Astrocyte (in vitro differentiated cells and primary cell): ENCODE results near the gene GLRX. TPM values are rescaled to one million over a fixed set of nuclear protein-coding genes. Genes with fewer than 3 reads are reported as not detected.
"Not testable (repeated sequence)": the region's sequence is repeated elsewhere in the genome, so short reads cannot be mapped to it uniquely, and the experiment has no call there.

Source experiments
- DNase-seq: peaks from one replicate; pipeline ENCODE4 v3.0.0-alpha.2; 2010; ENCODE audit warnings: low read depth
- FAIRE-seq: peaks from 2 replicates; lab custom pipeline; 2011; peaks lifted over from hg19 to GRCh38; lab: Jason Lieb, UNC
- H2AFZ ChIP-seq: 2 replicates; pipeline ENCODE4 v1.6.0; 2012; ENCODE audit warnings: low read depth, low read length, inconsistent platforms
- H3K27ac ChIP-seq: 2 replicates; pipeline ENCODE4 v1.5.1; 2011; ENCODE audit warnings: low read depth, low read length, inconsistent platforms
- H3K27me3 ChIP-seq: 2 replicates; pipeline ENCODE4 v1.6.0; 2011; ENCODE audit warnings: low read length, inconsistent platforms; ENCODE audit not compliant: insufficient read depth
- H3K36me3 ChIP-seq: 2 replicates; pipeline ENCODE4 v1.5.1; 2011; ENCODE audit warnings: low read length, inconsistent platforms; ENCODE audit not compliant: insufficient read depth
- H3K4me1 ChIP-seq: 2 replicates; pipeline ENCODE4 v1.5.1; 2011; ENCODE audit warnings: low read length, inconsistent platforms; ENCODE audit not compliant: insufficient read depth
- H3K4me2 ChIP-seq: 2 replicates; pipeline ENCODE4 v1.6.0; 2012; ENCODE audit warnings: low read length, inconsistent platforms
- H3K4me3 ChIP-seq: 2 replicates; pipeline ENCODE4 v1.5.1; 2011; ENCODE audit warnings: low read depth, mild to moderate bottlenecking, low read length, inconsistent platforms; ENCODE audit not compliant: insufficient read depth
- H3K79me2 ChIP-seq: 2 replicates; pipeline ENCODE4 v1.6.0; 2012; ENCODE audit warnings: mild to moderate bottlenecking, low read length, inconsistent platforms; ENCODE audit not compliant: insufficient read depth
- H3K9ac ChIP-seq: 2 replicates; pipeline ENCODE4 v1.6.0; 2012; ENCODE audit warnings: mild to moderate bottlenecking, low read length, inconsistent platforms
- H3K9me3 ChIP-seq: 2 replicates; pipeline ENCODE4 v1.5.1; 2012; ENCODE audit warnings: low read depth, mild to moderate bottlenecking, low read length, inconsistent platforms; ENCODE audit not compliant: insufficient read depth
- H4K20me1 ChIP-seq: 2 replicates; pipeline ENCODE4 v1.6.0; 2012; ENCODE audit warnings: low read length, inconsistent platforms; ENCODE audit not compliant: insufficient read depth
- H3K27ac Mint-ChIP-seq: one replicate; pipeline ENCODE4 v1.8.0; 2021; ENCODE audit warnings: mild to moderate bottlenecking, mixed read lengths; ENCODE audit not compliant: unreplicated experiment
- H3K27me3 Mint-ChIP-seq: one replicate; pipeline ENCODE4 v1.8.0; 2021; ENCODE audit warnings: low read depth, mixed read lengths; ENCODE audit not compliant: unreplicated experiment
- H3K36me3 Mint-ChIP-seq: one replicate; pipeline ENCODE4 v1.8.0; 2021; ENCODE audit warnings: low read depth, mixed read lengths; ENCODE audit not compliant: unreplicated experiment
- H3K4me1 Mint-ChIP-seq: one replicate; pipeline ENCODE4 v1.8.0; 2021; ENCODE audit warnings: low read depth, mixed read lengths; ENCODE audit not compliant: unreplicated experiment
- H3K4me3 Mint-ChIP-seq: one replicate; pipeline ENCODE4 v1.8.0; 2021; ENCODE audit warnings: mild to moderate bottlenecking, moderate library complexity, mixed read lengths; ENCODE audit not compliant: unreplicated experiment
- H3K9me3 Mint-ChIP-seq: one replicate; pipeline ENCODE4 v1.8.0; 2021; ENCODE audit warnings: mild to moderate bottlenecking, mixed read lengths; ENCODE audit not compliant: unreplicated experiment
- EZH2 ChIP-seq: IDR thresholded peaks from 2 replicates; pipeline ENCODE4 v1.6.1; 2012; ENCODE audit warnings: mild to moderate bottlenecking, low read length, inconsistent platforms; ENCODE audit not compliant: insufficient read depth
- total RNA-seq: library from RNA; stranded (reverse); gene quantifications from 2 replicates; pipeline ENCODE4 v1.2.1, GENCODE V29; 2021
- TF ChIP-seq, protein P1 (sequence below): IDR thresholded peaks from 2 replicates; pipeline ENCODE4 v1.5.1; 2011; ENCODE audit warnings: low read depth, mild to moderate bottlenecking, inconsistent platforms, low read length, moderate library complexity; ENCODE audit not compliant: insufficient read depth

Gene GLRX
- total RNA-seq, 1 donor from 2014 or later: 38.4 TPM

DNA sequence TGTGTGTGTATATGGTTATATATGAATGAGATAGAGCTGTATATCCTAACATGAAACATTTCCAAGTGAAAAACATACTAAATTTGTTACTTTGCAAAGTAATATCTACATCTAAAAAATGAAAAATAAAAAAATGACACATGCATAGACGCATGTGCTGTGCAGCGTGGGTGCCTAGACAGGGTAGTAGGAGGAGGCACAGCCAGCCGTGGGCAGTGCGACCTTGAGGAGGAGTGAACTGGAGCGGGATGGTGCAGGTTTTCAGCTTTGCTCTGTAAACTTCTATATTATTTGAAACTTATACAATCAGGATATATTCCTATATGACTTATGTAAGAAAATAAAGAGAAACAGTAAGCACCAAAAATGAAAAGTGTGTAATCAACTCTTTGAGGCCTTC is 15.0 kb upstream of the GLRX start:
- no peak for DNase-seq
- Histone ChIP-seq H3K79me2 (no peaks in the 10 kb centered on the region), H3K4me2 (no peak overlapping the region), H3K9ac (no peak overlapping the region), H3K27ac (no peak overlapping the region), H3K36me3 (no peaks in the 10 kb centered on the region), H2AFZ (no peak overlapping the region), H3K27me3 (no peaks in the 10 kb centered on the region), H4K20me1 (no peaks in the 10 kb centered on the region), H3K4me3 (no peak overlapping the region), H3K9me3 (no peaks in the 10 kb centered on the region), H3K4me1 (peaks cover 3% of the 10 kb centered on the region)
- Mint-ChIP-seq H3K9me3 (peaks cover 5% of the 10 kb centered on the region), H3K27ac (no peak overlapping the region), H3K27me3 (peaks cover 2% of the 10 kb centered on the region), H3K4me3 (no peak overlapping the region), H3K36me3 (no peaks in the 10 kb centered on the region), H3K4me1 (peaks cover 3% of the 10 kb centered on the region)
- TF ChIP-seq, protein P1, sequence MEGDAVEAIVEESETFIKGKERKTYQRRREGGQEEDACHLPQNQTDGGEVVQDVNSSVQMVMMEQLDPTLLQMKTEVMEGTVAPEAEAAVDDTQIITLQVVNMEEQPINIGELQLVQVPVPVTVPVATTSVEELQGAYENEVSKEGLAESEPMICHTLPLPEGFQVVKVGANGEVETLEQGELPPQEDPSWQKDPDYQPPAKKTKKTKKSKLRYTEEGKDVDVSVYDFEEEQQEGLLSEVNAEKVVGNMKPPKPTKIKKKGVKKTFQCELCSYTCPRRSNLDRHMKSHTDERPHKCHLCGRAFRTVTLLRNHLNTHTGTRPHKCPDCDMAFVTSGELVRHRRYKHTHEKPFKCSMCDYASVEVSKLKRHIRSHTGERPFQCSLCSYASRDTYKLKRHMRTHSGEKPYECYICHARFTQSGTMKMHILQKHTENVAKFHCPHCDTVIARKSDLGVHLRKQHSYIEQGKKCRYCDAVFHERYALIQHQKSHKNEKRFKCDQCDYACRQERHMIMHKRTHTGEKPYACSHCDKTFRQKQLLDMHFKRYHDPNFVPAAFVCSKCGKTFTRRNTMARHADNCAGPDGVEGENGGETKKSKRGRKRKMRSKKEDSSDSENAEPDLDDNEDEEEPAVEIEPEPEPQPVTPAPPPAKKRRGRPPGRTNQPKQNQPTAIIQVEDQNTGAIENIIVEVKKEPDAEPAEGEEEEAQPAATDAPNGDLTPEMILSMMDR: no peak
- no peak for TF ChIP-seq EZH2
- FAIRE-seq: no peak

DNA sequence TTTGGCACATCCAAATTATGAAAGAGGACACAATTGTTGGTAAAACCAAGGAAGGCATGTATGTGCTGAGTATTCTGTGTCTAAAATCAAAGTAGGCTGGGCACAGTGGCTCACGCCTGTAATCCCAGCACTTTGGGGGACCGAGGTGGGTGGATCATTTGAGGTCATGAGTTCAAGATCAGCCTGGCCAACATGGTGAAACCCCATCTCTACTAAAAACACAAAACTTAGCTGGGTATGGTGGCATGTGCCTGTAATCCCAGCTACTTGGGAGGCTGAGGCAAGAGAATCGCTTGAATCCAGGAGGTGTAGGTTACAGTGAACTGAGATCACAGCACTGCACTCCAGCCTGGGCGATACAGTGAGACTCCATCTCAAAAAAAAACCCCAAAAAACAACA is 14.4 kb upstream of the GLRX start:
- H3K4me1 Mint-ChIP-seq, H3K36me3 Mint-ChIP-seq, H3K9me3 Mint-ChIP-seq, H3K36me3 ChIP-seq, H3K4me2 ChIP-seq, DNase-seq, H3K27me3 ChIP-seq, FAIRE-seq, H2AFZ ChIP-seq, H3K9me3 ChIP-seq, H3K79me2 ChIP-seq, H3K4me3 ChIP-seq, H3K9ac ChIP-seq, H3K4me1 ChIP-seq, H3K27ac ChIP-seq, H3K27me3 Mint-ChIP-seq, H4K20me1 ChIP-seq: not testable (repeated sequence)
- Mint-ChIP-seq H3K27ac (peak overlapping the region; percentile 38), H3K4me3 (peak overlapping the region; percentile 21)

DNA sequence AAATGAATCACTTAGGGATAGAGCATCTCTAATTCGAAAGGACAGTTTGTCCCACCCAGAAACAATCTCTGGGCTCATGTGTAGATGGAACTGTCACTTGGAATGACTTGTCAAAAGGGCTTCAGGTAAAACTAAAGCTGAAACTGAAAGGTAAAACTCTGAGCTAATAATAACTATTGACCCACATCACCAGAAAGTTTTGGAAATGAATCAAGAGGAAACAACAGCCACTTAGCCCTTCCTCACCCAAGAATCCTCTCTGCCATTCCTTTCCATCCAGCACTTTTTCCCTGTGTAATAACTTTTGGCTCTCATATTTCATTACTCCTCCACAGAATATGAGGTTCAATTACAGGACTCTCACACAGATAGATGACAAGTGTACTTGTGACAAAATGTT is 14.0 kb upstream of the GLRX start:
- peak; percentile 58 for FAIRE-seq
- Mint-ChIP-seq H3K9me3 (peaks cover 5% of the 10 kb centered on the region), H3K4me1 (peaks cover 3% of the 10 kb centered on the region), H3K36me3 (no peaks in the 10 kb centered on the region), H3K27me3 (peaks cover 2% of the 10 kb centered on the region), H3K4me3 (peak overlapping the region; percentile 21), H3K27ac (peak overlapping the region; percentile 38)
- no peak overlapping the region for H2AFZ ChIP-seq
- no peak for DNase-seq
- no peak overlapping the region for H3K4me3 ChIP-seq
- H3K4me2 ChIP-seq: no peak overlapping the region
- no peak overlapping the region for H3K9ac ChIP-seq
- H4K20me1 ChIP-seq: no peaks in the 10 kb centered on the region
- H3K27ac ChIP-seq: no peak overlapping the region
- H3K27me3 ChIP-seq: no peaks in the 10 kb centered on the region
- peaks cover 3% of the 10 kb centered on the region for H3K4me1 ChIP-seq
- no peaks in the 10 kb centered on the region for H3K9me3 ChIP-seq
- H3K36me3 ChIP-seq: no peaks in the 10 kb centered on the region
- TF ChIP-seq, protein P1: no peak
- no peak for TF ChIP-seq EZH2
- H3K79me2 ChIP-seq: no peaks in the 10 kb centered on the region
